GM18867 (cell line): ENCODE data around the gene ST7L.

Experiments
- ATAC-seq: cut with Tn5 transposase; IDR thresholded peaks from one replicate; pipeline ENCODE4 v1.9.1; 2021; ENCODE audit warnings: mild to moderate bottlenecking, moderate library complexity; ENCODE audit not compliant: unreplicated experiment

Gene ST7L

DNA sequence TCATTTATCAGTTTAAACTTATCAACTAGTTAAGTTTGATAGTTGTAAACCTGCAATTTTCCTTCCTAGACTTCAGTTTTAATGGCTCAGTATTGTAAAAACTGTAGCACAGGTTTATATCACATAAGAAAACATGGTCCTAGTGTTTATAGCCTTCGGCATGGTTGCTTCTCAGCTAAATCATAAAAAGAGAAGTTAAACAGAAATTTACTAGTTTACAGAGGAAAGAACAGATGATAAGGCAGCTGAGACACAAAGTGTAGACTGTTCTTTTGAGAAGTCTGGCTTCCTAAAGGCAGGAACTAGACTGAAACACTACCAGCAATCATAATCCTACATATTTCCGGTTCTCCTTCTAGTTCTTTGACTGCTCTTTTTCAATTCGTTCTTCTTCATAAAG is 70.4 kb downstream of the ST7L start:
- no peak for ATAC-seq

DNA sequence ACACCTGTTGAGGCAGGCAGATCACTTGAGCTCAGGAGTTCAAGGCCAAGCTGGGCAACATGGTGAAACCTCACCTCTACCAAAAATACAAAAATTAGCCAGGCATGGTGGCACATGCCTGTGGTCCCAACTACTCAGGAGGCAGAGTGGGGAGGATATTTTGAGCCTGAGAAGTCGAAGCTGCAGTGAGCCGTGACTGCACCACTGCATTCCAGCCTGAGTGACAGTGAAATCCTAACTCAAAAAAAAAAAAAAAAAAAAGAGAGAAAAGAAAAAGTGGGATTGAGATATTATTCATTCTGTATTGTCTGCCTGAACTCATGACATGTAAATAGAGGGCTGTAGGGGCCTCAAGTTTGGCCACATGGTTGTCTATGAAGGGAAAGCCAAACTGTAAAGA is 72.9 kb downstream of the ST7L start:
- no peak for ATAC-seq

DNA sequence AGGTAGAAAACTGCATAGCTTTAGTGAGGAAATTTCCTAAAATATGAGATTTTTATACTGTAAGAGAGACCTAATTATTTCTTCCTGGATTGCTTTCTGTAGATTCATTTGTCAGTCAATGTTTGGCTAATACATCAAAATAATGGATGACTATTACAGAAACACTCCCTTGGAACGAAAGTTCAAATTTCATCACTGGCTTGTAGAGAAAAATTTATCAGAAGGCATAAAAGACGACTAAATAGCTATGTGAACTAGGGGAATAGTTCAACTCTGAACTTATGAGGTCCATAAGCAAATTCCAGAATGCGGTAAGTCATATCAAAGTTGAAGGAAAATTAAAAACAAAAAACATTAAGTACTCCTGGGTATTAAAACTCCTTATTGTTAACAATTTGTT is 74.2 kb downstream of the ST7L start:
- ATAC-seq = no peak

DNA sequence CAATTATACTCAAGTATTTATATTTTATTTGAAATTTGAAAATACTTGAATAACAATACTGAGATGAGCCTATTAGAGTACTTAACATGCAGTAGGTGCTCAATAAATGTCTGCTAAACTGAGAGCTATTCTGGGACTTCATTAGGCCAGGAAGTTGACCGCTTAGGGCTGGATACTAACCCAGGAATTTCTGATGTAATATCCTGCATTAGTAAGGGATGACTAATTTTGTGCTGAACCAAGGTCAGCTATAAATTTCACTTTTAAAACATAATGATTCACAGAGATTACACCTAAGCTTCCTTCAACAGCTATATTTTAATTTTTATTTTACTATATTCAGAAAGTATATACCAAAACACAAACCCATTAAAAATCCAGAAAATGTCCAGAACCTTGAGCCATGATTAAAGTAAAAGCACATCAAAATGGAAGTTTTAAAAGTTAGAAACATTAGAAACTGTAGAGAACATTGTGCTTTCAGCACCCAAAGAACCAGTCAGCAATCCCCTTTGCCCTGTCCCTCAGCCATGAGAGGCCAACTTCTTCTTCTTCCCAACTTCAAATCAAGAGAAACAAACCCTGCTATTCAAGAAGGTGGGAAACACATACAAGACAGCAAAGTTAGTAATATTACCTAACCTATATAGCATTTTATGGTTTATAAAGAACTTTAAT is 74.8 kb downstream of the ST7L start:
- ATAC-seq = no peak

GRCh38 chr1:112542206-112542973 is 76.6 kb downstream of the ST7L start:
- no peak for ATAC-seq

GRCh38 chr1:112541299-112541698 is 77.6 kb downstream of the ST7L start:
- ATAC-seq = no peak

DNA sequence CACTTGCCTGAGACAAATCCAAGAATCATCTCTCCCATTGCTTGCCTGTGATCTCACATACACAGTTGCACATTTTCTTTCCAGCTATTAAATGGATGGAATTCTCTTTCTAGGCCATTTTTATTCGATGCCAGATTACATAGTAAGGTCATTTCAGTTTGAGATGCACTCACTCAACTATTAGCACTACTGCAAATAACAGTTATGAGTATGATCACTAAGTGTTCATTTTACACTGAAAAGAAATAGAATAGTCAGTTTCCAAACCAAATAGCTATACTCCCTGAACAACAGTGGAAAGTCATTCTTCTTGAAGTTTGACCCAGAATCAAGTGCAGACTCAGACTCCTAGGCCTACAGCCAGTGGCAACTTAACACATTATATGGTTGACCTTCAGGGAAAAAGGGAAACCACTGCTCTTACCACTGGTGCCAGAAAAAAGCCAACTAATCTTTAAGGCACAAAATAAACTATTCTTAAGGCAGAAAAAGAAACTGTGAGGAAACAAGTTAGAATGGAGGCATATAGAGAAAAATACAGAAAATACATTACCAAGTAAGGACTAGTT is 78.6 kb downstream of the ST7L start:
- no peak for ATAC-seq

DNA sequence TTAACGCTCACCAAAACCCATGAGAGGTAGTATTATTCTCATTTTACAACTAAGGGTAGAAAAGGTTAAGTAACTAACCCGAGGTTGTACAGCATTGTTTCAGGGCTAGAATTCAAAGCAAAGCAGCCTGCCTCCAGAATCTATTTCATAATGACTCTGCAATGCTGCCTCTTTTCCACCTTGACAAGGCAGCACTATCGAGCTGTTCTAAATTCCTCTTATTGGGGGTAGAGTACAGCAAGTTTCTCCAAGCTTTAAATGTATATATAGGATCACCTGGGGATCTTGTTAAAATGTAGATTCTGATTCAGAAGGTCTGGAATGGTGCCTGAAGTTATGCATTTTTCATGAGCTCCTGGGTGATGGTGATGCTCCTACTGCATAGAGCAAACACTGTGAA is 80.1 kb downstream of the ST7L start:
- ATAC-seq = no peak

GRCh38 chr1:112537456-112537855 is 81.5 kb downstream of the ST7L start:
- ATAC-seq = no peak

DNA sequence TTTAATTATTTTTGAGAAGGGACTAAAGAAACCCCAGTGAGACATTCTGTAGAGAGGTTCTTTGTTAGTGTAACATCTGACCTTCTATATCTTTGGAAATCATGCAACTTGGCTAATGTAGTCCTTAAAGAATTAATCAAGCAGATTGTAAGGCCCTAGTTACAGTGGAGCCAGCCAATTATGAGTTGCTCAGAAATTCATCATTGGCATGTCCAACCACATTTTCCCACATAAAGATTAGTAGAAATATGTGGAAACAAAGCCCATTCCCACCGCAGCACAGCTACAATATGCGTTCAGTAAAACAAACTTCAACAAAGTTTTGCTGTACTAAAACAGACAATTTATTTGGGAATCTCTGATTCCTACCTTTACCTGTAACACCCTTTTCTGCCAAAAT is 82.4 kb downstream of the ST7L start:
- ATAC-seq = no peak

GRCh38 chr1:112533029-112533428 is 85.9 kb downstream of the ST7L start:
- ATAC-seq = no peak

DNA sequence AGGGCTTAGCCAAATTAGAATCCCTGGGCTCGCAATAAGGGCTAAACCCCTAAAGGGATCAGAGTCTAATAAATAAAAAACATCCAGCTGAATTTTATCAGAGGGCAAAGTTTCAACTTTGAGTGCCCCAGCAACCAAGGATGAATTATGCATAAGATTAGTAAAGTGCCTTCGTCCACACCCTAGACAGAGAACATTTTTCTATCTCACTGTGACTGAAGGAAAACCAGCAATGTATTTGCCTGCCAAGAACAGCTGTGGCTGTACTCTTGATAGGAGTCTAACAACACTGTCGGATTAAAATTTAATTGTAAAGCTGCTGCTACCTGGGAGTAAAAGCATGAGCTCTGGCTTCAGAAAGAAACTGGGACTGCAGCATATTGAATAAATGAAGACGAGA is 86.9 kb downstream of the ST7L start:
- ATAC-seq = no peak

DNA sequence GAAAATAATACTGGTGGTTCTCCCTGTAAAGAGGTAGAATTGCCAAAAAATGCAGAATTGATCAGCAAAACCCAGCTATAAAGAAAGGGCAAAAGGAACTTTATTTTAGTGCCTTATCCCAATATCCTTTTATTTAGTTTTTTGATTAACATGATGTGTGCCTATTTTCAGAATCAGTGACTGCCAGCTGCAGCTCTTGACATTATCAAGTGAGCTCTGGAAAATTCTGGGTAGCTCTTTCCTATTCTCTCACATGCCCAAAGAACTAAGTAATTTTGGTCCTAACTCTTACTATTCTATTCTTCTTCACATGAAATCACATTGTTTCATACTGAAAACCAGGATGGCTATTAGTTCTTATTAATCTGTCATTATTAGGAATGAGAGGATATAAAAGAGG is 88.1 kb downstream of the ST7L start:
- no peak for ATAC-seq

GRCh38 chr1:112529301-112529700 is 89.6 kb downstream of the ST7L start:
- no peak for ATAC-seq

- no peak for ATAC-seq
Observed at GRCh38 chr1:112528076-112528475, 90.9 kb downstream of the ST7L start.

DNA sequence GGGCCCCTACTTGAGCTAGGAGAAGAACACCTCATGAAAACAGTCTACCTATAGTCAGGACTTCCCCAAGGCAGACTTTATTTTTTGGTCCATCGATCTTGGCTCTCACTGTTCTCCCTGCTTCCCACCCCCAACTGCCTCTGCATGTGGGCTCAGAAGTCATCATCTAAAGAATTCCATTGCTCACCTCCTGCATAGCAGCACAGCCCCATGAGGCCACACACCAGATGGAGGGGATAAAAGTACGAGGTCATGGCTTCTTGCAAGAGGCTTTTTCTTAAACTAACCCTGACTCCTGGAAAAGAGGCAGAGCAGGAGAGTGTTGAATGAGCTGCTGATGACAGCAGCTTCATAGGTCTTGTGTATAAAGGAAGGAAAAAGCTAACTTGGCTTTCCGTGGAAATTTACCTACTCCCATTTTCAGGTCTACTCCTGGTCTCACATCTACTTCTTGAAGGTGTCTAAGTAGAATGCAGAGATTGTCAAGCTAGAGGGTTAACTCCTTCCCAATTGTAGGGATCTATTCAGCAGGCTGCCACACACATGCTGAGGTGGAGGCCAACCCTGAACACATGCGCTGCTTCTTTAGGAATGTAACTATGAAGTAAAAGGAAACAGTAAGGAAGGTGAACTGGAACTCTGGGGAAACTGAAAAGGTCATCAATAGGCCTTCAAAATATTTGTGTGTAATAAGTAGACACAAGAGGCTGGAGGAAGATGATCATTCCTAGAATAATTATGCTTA is 91.5 kb downstream of the ST7L start:
- ATAC-seq = no peak

- no peak for ATAC-seq
Observed at GRCh38 chr1:112524986-112525385, 94.0 kb downstream of the ST7L start.

GRCh38 chr1:112524251-112524650 is 94.7 kb downstream of the ST7L start:
- no peak for ATAC-seq

GRCh38 chr1:112522621-112523020 is 96.3 kb downstream of the ST7L start:
- no peak for ATAC-seq

DNA sequence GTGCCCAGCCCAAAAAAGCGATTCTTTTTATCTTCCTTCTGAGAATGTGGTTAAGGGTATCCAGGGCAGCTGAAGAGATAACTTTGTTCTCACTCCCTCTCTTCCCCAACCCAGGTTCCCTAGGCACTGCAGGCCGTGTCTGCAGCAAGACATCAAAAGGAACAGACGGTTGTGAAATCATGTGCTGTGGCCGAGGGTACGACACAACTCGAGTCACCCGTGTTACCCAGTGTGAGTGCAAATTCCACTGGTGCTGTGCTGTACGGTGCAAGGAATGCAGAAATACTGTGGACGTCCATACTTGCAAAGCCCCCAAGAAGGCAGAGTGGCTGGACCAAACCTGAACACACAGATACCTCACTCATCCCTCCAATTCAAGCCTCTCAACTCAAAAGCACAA is 98.8 kb downstream of the ST7L start:
- ATAC-seq = no peak

DNA sequence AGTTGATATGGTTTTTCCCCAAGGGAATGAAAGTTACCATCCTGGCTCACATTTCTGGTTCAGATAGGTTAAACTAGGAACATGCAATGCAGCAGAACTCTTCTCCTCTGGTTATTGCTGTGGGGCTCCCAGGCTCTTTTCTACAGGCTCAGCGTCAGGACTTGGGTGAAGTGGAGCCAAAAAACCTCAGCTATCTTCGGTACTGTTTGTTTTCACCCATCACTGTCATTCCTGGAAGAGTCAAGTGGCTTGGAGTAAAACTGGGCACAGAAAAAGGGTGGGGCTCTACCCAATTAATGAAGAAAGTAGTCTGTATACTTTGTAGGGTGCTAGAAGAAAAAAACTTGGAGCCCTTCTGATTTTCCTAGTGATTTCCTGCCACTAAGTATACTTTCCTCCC is 100.8 kb downstream of the ST7L start:
- no peak for ATAC-seq

- no peak for ATAC-seq
Observed at GRCh38 chr1:112517646-112518045, 101.3 kb downstream of the ST7L start.
